Effector CD8-positive, alpha-beta T cell (primary cell): ENCODE results near the gene OR4B1.
"Not testable (repeated sequence)": the region's sequence is repeated elsewhere in the genome, so short reads cannot be mapped to it uniquely, and the experiment has no call there.

Source experiments
- DNase-seq: peaks from one replicate; lab custom pipeline; 2025; lab: John Stamatoyannopoulos, UW
- total RNA-seq, 4 experiments: gene quantifications; one replicate each; lab custom pipeline; 2026; lab: John Stamatoyannopoulos, UW

Gene OR4B1, protein sequence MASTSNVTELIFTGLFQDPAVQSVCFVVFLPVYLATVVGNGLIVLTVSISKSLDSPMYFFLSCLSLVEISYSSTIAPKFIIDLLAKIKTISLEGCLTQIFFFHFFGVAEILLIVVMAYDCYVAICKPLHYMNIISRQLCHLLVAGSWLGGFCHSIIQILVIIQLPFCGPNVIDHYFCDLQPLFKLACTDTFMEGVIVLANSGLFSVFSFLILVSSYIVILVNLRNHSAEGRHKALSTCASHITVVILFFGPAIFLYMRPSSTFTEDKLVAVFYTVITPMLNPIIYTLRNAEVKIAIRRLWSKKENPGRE
- total RNA-seq, result 0 reads per million in 4 experiments

DNA sequence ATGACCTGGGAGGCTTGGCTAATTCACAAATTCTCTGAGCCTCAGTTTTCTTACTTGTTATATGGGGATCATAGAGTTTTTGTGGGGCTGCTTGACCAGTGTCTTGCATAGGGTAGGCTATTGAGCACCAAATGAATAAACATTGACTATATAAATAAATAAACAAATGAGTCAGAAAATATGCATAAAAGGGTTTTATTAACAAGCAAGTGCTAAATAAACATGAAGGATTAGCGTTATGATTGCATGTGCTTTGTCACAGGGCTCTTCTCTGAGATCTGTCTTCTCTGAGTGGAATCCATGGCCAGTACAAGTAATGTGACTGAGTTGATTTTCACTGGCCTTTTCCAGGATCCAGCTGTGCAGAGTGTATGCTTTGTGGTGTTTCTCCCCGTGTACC lies at the start of gene OR4B1:
Gene OR4B1 (plus strand): TSS at position 301 of the 400 bp plus-strand sequence. CDS start 0 bp downstream, at position 301.
- no peak for DNase-seq

DNA sequence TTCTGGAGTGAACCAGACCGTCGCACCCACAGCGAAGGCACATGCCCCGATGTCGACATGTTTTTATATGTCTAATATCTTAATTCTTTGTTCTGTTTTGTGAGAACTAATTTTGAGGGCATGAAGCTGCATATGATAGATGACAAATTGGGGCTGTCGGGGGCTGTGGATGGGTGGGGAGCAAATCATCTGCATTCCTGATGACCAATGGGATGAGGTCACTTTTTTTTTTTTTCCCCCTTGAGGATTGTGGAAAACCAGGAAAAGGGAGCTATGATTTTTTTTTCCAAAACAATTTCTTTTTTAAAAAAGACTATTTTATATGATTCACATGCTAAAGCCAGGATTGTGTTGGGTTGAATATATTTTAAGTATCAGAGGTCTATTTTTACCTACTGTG lies 49.2 kb upstream of the OR4B1 start:
- DNase-seq, result no peak

GRCh38 chr11:48168815-48169214 lies 47.8 kb upstream of the OR4B1 start:
- no peak for DNase-seq

DNA sequence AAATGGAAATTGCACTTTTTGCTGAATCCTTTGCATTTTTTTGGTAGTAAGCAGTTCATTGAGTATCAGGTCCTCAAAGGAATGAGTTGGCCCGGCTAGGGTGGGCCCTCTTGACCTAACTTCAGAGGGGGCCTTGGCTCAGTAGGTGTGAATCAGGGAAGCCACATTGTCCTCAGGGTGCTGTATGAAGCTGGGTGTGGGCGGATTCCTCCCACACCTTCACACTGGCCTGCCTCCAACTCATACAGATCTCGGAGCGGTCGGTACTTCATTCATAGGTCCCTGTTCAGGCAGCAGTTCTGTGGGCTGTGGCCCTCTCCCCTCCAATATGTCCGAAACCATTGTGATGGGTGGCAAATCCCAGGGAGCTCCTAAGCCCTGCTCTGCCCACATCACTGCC lies 47.4 kb upstream of the OR4B1 start:
- no peak for DNase-seq

DNA sequence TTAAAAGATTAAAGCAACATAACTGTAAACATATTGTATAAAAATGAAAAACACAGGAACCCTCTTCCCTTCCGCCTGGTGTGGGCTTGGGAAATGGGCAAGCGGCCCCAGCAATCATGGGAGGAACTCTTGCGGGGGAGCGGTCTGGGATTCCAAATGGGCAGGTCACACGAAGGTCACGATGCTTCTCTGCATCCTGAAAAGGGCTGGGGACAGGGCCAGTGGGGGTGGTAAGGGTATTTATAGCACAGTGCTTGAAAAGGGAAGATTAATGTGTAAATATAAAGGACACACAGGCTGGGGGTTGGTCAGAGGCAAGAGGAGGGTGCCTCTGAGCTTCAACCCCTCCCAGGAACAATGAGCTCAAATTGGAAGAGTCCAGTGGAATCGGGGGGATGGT lies 46.9 kb upstream of the OR4B1 start:
- DNase-seq, result no peak

DNA sequence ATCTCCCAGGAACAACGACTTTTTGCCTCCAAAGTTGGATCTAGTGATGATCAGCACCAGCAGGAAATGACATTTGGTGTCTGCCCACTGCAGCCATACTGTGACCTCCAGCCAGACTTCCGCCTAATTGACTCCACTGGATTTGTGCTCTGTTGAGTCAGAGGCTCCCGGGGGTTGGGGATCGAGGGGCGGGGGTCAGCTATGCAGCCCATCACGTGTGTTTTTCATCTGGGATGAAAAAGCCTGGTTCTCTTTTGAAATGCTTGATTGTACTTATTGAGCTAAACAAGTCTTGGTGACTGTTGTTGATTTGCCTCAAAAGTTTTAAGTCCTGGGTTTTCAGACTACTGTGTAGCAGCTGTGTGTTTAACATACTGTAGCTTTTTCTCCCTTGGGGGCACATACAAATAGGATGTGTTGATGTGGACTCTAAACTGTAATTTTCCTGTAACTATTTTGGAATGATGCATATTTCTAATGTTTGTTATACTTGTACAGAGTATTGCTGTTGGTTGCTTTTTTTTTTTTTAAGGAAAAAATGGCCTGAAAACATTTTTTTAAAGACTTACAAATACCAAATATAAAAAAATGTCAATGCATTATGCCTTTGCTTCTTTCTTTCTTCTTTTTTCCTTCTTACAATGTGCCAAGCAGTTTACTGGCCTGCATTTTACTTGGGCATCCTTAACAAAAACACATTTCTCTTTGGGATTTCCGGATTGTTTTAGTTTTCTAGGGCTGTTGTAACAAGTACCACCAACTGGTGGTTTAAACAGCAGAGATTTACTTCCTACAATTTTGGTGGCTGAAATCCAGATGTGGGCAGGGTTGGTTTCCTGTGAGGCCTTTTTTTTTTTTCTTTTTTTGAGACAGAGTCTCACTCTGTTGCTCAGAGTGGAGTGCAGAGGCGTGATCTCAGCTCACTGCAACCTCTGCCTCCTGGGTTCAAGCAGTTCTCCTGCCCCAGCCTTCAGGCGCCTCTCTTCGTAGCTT lies 46.1 kb upstream of the OR4B1 start:
- DNase-seq, result no peak

DNA sequence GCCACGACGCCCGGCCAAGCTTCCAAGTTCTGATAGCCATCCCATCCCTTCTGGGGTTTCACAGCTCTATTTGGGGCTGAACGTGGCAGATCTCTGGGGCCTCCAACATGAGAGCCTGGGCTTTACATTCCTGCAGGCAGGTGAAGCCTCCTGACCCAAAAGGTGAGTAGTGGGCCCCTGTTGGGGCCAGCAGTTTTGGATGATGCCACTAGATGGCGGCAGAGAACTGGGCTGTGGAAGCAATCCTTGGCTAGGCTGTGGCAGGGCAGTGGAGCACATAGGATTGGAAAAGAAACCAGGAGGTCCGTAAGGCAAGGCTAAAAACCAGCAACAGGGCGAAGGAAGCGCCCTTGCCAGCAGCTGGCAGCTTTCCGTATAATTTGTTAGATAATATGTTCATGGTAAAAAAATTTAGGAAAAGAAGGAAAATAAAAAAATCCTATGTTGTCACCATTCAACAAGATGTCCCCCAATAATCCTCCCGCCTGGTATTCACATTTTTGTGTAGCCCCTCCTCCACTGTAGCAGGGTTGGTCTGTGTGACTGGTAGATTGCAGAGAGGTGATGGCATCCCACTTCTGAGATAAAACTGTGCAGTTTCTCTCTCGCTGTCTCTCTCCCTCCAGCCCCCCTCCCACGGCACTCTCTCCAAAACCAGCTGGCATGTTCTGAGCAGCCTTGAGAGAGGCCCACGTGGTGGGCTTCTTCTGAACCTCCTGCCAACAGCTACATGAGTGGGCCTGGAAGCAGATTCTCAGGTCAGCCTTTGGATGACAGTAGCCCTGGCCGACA lies 43.6 kb upstream of the OR4B1 start:
- DNase-seq, result peak; percentile 35

DNA sequence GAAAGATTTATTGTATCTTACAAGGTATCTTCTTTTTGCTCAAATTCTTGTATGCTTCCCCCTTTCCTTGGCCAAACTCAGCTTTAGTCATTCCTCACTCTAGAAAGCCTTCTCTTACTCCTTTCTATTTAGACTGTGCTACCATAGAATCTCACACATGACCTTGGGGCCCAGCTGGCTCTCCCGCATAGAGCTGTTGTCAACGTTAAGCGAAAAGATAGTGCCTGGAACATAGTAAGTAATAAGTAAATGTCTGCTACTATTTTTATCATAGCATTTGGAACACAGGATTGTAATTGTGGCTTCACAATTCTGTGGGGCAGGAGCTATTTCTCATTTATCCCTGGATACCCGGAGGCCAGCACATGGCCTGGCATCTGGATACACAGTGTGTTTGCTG lies 38.9 kb upstream of the OR4B1 start:
- DNase-seq, result no peak

- no peak for DNase-seq
Observed at GRCh38 chr11:48180627-48181026, 36.0 kb upstream of the OR4B1 start.

- no peak for DNase-seq
Observed at GRCh38 chr11:48182860-48183526, 33.6 kb upstream of the OR4B1 start.

- no peak for DNase-seq
Observed at GRCh38 chr11:48184452-48184851, 32.2 kb upstream of the OR4B1 start.

DNA sequence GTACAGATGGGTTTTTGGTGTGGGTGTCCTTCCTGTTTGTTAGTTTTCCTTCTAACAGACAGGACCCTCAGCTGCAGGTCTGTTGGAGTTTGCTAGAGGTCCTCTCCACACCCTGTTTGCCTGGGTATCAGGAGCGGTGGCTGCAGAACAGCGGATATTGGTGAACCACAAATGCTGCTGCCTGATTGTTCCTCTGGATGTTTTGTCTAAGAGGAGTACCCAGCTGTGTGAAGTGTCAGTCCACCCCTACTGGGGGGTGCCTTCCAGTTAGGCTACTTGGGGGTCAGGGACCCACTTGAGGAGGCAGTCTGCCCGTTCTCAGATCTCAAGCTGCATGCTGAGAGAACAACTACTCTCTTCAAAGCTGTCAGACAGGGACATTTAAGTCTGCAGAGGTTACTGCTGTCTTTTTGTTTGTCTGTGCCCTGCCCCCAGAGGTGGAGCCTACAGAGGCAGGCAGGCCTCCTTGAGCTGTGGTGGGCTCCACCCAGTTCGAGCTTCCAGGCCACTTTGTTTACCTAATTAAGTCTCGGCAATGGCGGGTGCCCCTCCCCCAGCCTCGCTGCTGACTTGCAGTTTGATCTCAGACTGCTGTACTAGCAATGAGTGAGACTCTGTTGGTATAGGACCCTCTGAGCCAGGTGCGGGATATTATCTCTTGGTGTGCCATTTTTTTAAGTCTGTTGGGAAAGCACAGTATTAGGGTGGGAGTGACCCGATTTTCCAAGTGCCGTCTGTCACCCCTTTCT lies 25.5 kb upstream of the OR4B1 start:
- not testable (repeated sequence) for DNase-seq

DNA sequence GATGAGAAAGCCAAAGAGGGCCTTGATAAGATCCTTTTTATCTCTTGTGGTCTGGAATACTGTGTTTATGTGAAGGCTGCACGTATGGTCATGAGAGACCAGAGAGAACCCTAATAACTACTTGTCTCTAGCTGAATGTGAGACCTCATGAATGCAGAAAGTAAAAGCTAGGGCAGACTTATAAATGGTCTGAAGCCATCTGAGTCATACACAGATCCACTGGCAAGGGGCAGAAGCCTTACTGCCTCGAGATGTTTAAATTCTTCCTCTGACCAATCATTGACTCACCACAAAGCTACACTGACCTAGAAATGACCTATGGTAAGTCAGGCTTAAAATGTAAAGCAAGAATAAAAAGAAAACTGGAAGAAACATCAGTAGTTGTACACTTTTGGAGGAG lies 22.7 kb upstream of the OR4B1 start:
- no peak for DNase-seq

- DNase-seq, result no peak
Observed at GRCh38 chr11:48207881-48208280, 8.7 kb upstream of the OR4B1 start.

- DNase-seq, result no peak
Observed at GRCh38 chr11:48210052-48210451, 6.6 kb upstream of the OR4B1 start.

DNA sequence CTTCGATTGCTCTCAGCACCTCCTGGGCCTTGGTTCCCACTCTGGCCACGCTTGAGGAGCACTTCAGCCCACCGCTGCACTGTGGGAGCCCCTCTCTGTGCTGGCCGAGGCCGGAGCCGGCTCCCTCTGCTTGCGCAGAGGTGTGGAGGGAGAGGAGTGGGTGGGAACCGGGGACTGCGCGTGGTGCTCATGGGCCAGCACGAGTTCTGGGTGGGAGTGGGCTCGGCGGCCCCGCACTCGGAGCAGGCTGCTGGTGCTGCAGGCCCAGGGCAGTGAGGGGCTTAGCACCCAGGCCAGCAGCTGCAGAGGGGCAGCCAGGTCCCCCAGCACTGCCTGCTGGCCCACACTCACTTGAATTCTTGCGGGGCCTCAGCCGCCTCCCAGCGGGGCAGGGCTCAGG lies 12.2 kb downstream of the OR4B1 start:
- DNase-seq, result no peak

DNA sequence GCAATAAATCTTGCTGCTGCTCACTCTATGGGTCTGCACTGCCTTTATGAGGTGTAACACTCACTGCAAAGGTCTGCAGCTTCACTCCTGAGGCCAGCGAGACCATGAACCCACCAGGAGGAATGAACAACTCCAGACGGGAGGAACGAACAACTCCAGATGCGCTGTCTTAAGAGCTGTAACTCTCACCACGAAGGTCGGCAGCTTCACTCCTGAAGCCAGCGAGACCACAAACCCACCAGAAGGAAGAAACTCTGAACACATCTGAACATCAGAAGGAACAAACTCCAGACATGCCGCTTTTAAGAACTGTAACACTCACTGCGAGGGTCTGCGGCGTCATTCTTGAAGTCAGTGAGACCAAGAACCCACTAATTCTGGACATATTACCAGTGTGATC lies 13.4 kb downstream of the OR4B1 start:
- DNase-seq, result not testable (repeated sequence)

DNA sequence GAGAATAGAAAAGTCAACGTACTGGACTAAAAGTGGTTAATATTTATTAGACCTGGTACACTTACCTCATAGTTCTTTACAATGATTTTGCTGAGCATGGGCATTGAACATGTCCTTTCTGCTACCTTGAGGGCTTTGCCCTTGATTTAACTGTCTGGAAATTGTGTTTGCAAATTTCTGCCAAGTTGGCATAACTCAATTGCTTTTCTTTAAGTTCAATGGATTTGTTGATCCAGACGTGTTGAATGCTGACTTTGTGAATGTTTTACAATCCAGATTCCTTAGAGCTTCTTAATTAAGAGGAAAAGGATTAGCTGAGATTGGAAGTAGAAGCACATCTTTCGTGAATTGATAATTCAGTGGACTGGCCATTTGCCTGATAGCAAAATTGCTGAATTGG lies 21.1 kb downstream of the OR4B1 start:
- no peak for DNase-seq

GRCh38 chr11:48242501-48242900 lies 25.9 kb downstream of the OR4B1 start:
- no peak for DNase-seq

DNA sequence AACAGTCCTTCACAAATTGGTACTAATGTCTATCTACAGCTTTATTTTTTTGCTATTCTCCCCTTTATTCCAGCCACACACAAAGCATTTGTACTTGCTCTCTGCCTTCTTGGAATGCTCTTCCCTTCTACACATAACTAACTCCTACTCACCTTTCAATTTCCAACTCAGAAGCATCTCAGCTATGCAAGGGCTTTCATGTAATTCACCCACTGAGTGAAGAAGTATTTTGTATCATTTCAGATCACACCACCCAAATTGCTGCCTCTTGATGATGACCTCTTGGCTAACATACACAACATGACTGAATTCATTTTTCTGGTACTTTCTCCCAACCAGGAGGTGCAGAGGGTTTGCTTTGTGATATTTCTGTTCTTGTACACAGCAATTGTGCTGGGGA lies 28.2 kb downstream of the OR4B1 start, which contains the start of gene OR4X2:
Gene OR4X2 (plus strand): TSS at position 301 of the 400 bp plus-strand sequence. CDS start 0 bp downstream, at position 301.
- no peak for DNase-seq

GRCh38 chr11:48248902-48249301 lies 32.3 kb downstream of the OR4B1 start:
- no peak for DNase-seq
